ENCODE data around the gene EGLN3. TPM values are rescaled to one million over a fixed set of nuclear protein-coding genes. Genes with fewer than 3 reads are reported as not detected.

EGLN3 gene
- total and polyA plus RNA-seq, 2 of the 13 experiments (the other 11 are each of a cell fraction or from before 2014, with no cell fraction given): 0.18 to 27.3 TPM

GRCh38 chr14:33909380-33910084 lies 41.3 kb downstream of the EGLN3 start:
- ChIA-PET CTCF (ENCODE audit: low intra/inter-chr PET ratio, low total read pairs) (no interaction called here), POLR2A (interaction anchor here (1.1 to 2.1 kb wide), 7 partner anchors 9 to 423 kb away, joined by 3 to 5 read pairs (median 3); no protein-coding TSS in a partner anchor)
- TF ChIP-seq MTERF4 (CRISPR knock-in tag; IDR thresholded peaks at IDR 0.05): peak; percentile 91
- no peak for TF ChIP-seq ZNF790 (CRISPR knock-in tag; IDR thresholded peaks at IDR 0.05; ENCODE audit: borderline replicate concordance)
- no peak for TF ChIP-seq CBX5 (CRISPR knock-in tag; IDR thresholded peaks at IDR 0.05; ENCODE audit: borderline replicate concordance)
- no peak for TF ChIP-seq GTF2F1 (IDR thresholded peaks at IDR 0.05; ENCODE audit: low read length)
- TF ChIP-seq ZFP36 (IDR thresholded peaks at IDR 0.05; ENCODE audit: borderline replicate concordance, low read depth, low read length, partially characterized antibody): no peak
- 0 out of 2 replicates have a peak, but pooled peaks have one; percentile 20 for TF ChIP-seq ZFP41 (CRISPR knock-in tag; IDR thresholded peaks at IDR 0.05; ENCODE audit: borderline replicate concordance)
- peak; percentile 91; the same call in 1 of the 2 replicates for TF ChIP-seq ZNF792 (CRISPR knock-in tag; IDR thresholded peaks at IDR 0.05)
- no peak for TF ChIP-seq ZBTB42 (CRISPR knock-in tag; IDR thresholded peaks at IDR 0.05)
- peak; percentile 94 for TF ChIP-seq ZNF317 (CRISPR knock-in tag; IDR thresholded peaks at IDR 0.05)
- no peak for TF ChIP-seq ZNF724P (CRISPR knock-in tag; IDR thresholded peaks at IDR 0.05; ENCODE audit: borderline replicate concordance)
- peak; percentile 81 for TF ChIP-seq THAP11 (CRISPR knock-in tag; IDR thresholded peaks at IDR 0.05)
- no peak for TF ChIP-seq ZNF430 (CRISPR knock-in tag; IDR thresholded peaks at IDR 0.05)
- TF ChIP-seq USF2 (IDR thresholded peaks at IDR 0.05; ENCODE audit: low read depth, low read length): no peak
- TF ChIP-seq USF2 (CRISPR knock-in tag; IDR thresholded peaks at IDR 0.05; ENCODE audit: borderline replicate concordance): peak; percentile 40; the same call in 1 of the 2 replicates
- TF ChIP-seq ZEB1 (IDR thresholded peaks at IDR 0.05; ENCODE audit: insufficient replicate concordance, low read depth): peak; percentile 12
- TF ChIP-seq ZNF142 (CRISPR knock-in tag; IDR thresholded peaks at IDR 0.05): no peak

More at GRCh38 chr14:33909380-33910084, 41.3 kb downstream of the EGLN3 start:
- Histone ChIP-seq H3K79me2 (ENCODE audit: insufficient read depth, low read length) (no peaks in the 10 kb centered on the region), H3K4me3 (replicated peaks in 1 of 3; ENCODE audit: insufficient read depth in 1 of 3, low read depth in 2 of 3, low read length in 3 of 3) (peak overlapping the region in 1 of 3 experiments; percentile 1; a peak in 1 of 6 replicates), H2AFZ (ENCODE audit: low read length) (peak overlapping the region; percentile 16), H3K4me1 (ENCODE audit: insufficient read depth, low read length) (peaks cover 54% of the 10 kb centered on the region), H3K36me3 (replicated peaks in 1 of 2; ENCODE audit: control insufficient read depth in 1 of 2, insufficient read depth in 2 of 2, low read length in 2 of 2) (no peaks in the 10 kb centered on the region), H3K27me3 (ENCODE audit: control insufficient read depth in 1 of 2, insufficient read depth in 2 of 2, low read length in 2 of 2) (no peaks in the 10 kb centered on the region), H3K9me3 (ENCODE audit: low read length) (no peaks in the 10 kb centered on the region), H3K9ac (ENCODE audit: insufficient read depth, low read depth, low read length) (no peak overlapping the region), H4K20me1 (ENCODE audit: insufficient read depth, low read length) (no peaks in the 10 kb centered on the region), H3K27ac (ENCODE audit: extremely low read length, insufficient read depth, low read length) (peak overlapping the region; percentile 15), H3K4me2 (ENCODE audit: low read depth, low read length) (peak overlapping the region; percentile 56)
- DNase-seq (ENCODE audit: low spot score) (peak; percentile 81), ATAC-seq (peak; percentile 67), FAIRE-seq (no peak)
- intact Hi-C loops (cut with micrococcal nuclease; ENCODE audit: unreplicated experiment) (loop anchor here (5.0 kb wide), 1 partner anchor 1988 kb away; no protein-coding TSS in a partner anchor), in situ Hi-C loops (cut with HindIII; ENCODE audit: extremely low pct_ligation_motif_present, low pct_unique_long_range_greater_than_20kb) (no loop called here)
- BruUV-seq (replicated peaks): no TSS peak
- WGBS (ENCODE audit: low lambda C conversion rate): 40% methylated on average over 6 of the region's 6 CpGs
